ENCODE data around the gene RREB1.

DNA sequence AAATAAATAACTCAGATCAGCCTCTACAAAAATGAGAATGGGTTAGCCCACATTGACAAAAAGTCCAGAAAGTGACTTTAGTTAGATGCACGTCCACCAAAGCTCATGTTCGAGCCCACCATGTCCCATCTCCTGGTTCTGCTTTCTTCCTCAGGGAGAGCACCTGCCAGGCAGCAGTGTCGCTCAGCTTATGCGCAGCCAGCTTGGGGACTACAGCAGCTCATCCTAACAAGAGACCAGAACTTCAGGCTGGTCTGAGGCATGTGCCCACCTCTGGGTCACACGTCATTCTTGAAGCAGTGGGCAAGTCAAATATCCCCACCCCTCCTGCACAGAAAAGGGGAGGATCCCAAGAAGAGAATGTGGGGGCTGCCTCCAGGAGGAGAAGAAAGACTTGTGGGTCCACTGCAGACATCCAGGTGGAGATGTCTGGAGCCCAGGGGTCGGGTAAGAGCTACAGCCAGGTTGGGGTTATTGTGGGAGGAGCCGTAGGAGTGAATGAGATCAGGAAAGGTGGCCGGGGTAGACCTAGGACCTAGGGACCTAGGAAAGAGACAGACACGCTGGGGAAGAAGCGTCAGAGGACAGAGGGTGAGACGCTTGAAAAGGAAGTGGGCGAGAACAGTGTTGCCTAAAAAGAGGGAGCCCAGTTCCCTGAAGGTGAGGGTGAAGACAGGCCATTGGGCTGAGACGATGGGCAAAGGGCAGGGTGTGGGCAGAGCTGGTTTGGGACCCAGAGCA lies 152.7 kb downstream of the RREB1 start:
- TF ChIP-seq FOXK2 (IDR thresholded peaks at IDR 0.05) (no peak), BHLHE40 (IDR thresholded peaks at IDR 0.05; ENCODE audit: borderline replicate concordance) (no peak), FOXA1 (IDR thresholded peaks at IDR 0.05) (no peak), SUZ12 (IDR thresholded peaks at IDR 0.05) (no peak), ELF4 (IDR thresholded peaks at IDR 0.05) (no peak), TARDBP (IDR thresholded peaks at IDR 0.05) (no peak)
